Psoas muscle (tissue), 8 donors: ENCODE data around the gene KCNC3. TPM values are rescaled to one million over a fixed set of nuclear protein-coding genes. Genes with fewer than 3 reads are reported as not detected.

ENCODE experiments used
- ATAC-seq, 4 donors: fragments of 200-7000 bp; cut with Tn5 transposase; one replicate each; pipeline ENCODE4 v1.9.1; 2020; ENCODE audit warnings: moderate library complexity in 3 of 4, mild to moderate bottlenecking in 2 of 4
- DNase-seq, 2 donors: peaks; one replicate each; pipeline ENCODE4 v3.0.0-alpha.2; 2020
- H3K27ac ChIP-seq: fragments of 200-600 bp; one replicate; pipeline ENCODE4 v1.8.0; 2022
- H3K27me3 ChIP-seq, 3 donors: fragments of 200-600 bp in 1 of 3; one replicate each; pipeline versions ENCODE4 v1.6.1 to v1.8.0; 2013 to 2022; ENCODE audit warnings: low read length in 2 of 3, mild to moderate bottlenecking in 2 of 3, moderate library complexity in 1 of 3; ENCODE audit not compliant: insufficient read depth in 3 of 3
- H3K36me3 ChIP-seq, 2 donors: fragments of 200-600 bp in 1 of 2; one replicate each; pipeline versions ENCODE4 v1.6.1 to v1.8.0; 2013 to 2022; ENCODE audit warnings: low read depth in 1 of 2, mild to moderate bottlenecking in 1 of 2, moderate library complexity in 1 of 2; ENCODE audit not compliant: insufficient read depth in 1 of 2
- H3K4me1 ChIP-seq: fragments of 200-600 bp; one replicate; pipeline ENCODE4 v1.8.0; 2022
- H3K4me3 ChIP-seq: fragments of 200-600 bp; one replicate; pipeline ENCODE4 v1.8.0; 2022; ENCODE audit warnings: mild to moderate bottlenecking
- H3K9me3 ChIP-seq: fragments of 200-600 bp; one replicate; pipeline ENCODE4 v1.8.0; 2022
- CTCF ChIP-seq: fragments of 200-600 bp; IDR thresholded peaks from one replicate; pipeline ENCODE4 v1.8.0; 2022; ENCODE audit warnings: antibody characterized with exemption
- WGBS, 3 donors: extraction: QIAGEN DNeasy Blood & Tissue Kit; methylation state at CpG; one replicate each; pipeline versions ENCODE4 v1.1.6 to v1.1.7; 2013; 5-methylcytosine and 5-hydroxymethylcytosine counted together
- intact Hi-C, 2 donors: fragments of 100-400 bp; cut with DNase I; formaldehyde crosslinking; loops; one replicate each; pipeline versions ENCODE4 v1.11.0 to v1.14.2; 2022
- polyA plus RNA-seq, 3 donors: library from polyadenylated mRNA; stranded (reverse); fragments of 200-250 nt; gene quantifications; one replicate each; pipeline ENCODE4 v1.2.3, GENCODE V29; 2013
- total RNA-seq, 4 donors: library from RNA; stranded (reverse); fragmentation: NEBNext Ultra II Directional in 2 of 4; extraction: Animal tissue kit (Norgen Biotek cat#: 25700) in 2 of 4; gene quantifications; one replicate each; pipeline versions ENCODE4 v1.2.1 to v1.2.4, GENCODE V29; 2021 to 2023
- donor health status: healthy with polysubstance abuse.
- donor health status: DM: no; HTN: no; CAD: no; lungs with moderate emphysema.
- donor health status: Bipolar disorder and iron deficiency.
- donor health status: healthy.
- donor health status: DM: yes; HTN: yes; CAD: no.
- donor health status: DM: no; HTN: no; CAD: no.
- donor health status: DM: no; HTN: no; CAD: no.
- donor health status: DM: yes; HTN: yes; CAD: no.

KCNC3 gene
- total and polyA plus RNA-seq, 7 donors, result 0.10 to 2.4 (median 1.0) TPM

- H3K9me3 ChIP-seq, result no peaks in the 10 kb centered on the region
- no peak for ATAC-seq
- H3K27ac ChIP-seq, result no peak overlapping the region
- H3K36me3 ChIP-seq, result no peaks in the 10 kb centered on the region
- no peak overlapping the region for H3K4me3 ChIP-seq
- intact Hi-C loops, result no loop called here
- 66 to 73% (median 71%) methylated on average over 4 of the region's 4 CpGs for WGBS, 3 donors
- TF ChIP-seq CTCF, result no peak
- H3K4me1 ChIP-seq, result no peaks in the 10 kb centered on the region
- DNase-seq, result peak in 1 of 2 donors; percentile 13
- H3K27me3 ChIP-seq, result peaks cover 0 to 28% (median 15%) of the 10 kb centered on the region in 3 donors
Measured at GRCh38 chr19:50317115-50317514, 12.1 kb downstream of the KCNC3 start.

- WGBS, 3 donors, result 2 to 4% (median 3%) methylated on average over 18 of the region's 18 CpGs
- intact Hi-C loops, result no loop called here
- no peaks in the 10 kb centered on the region for H3K36me3 ChIP-seq
- H3K4me3 ChIP-seq, result no peak overlapping the region
- no peak overlapping the region for H3K27ac ChIP-seq
- DNase-seq (peak in 1 of 2 donors; percentile 32), ATAC-seq (no peak)
- no peaks in the 10 kb centered on the region for H3K4me1 ChIP-seq
- no peak for TF ChIP-seq CTCF
- peaks cover 0 to 39% (median 17%) of the 10 kb centered on the region in 3 donors for H3K27me3 ChIP-seq
- H3K9me3 ChIP-seq, result no peaks in the 10 kb centered on the region
Measured at GRCh38 chr19:50315773-50316448, 13.3 kb downstream of the KCNC3 start.

- no peaks in the 10 kb centered on the region for H3K9me3 ChIP-seq
- no peak overlapping the region for H3K27ac ChIP-seq
- 0 to 3% (median 2%) methylated on average over 20 to 40 of the region's 40 CpGs for WGBS, 3 donors
- no peak for TF ChIP-seq CTCF
- H3K4me1 ChIP-seq, result no peaks in the 10 kb centered on the region
- H3K4me3 ChIP-seq, result no peak overlapping the region
- intact Hi-C loops, result no loop called here
- no peak for ATAC-seq
- peaks cover 0 to 47% (median 17%) of the 10 kb centered on the region in 3 donors for H3K27me3 ChIP-seq
- no peaks in the 10 kb centered on the region for H3K36me3 ChIP-seq
- DNase-seq, result peak in 1 of 2 donors; percentile 38
Measured at GRCh38 chr19:50314724-50315708, 14.2 kb downstream of the KCNC3 start.

- Histone ChIP-seq H3K9me3 (no peaks in the 10 kb centered on the region), H3K27ac (no peak overlapping the region), H3K36me3 (peaks cover 0 to 3% of the 10 kb centered on the region in 2 donors), H3K4me3 (no peak overlapping the region), H3K4me1 (no peaks in the 10 kb centered on the region), H3K27me3 (peaks cover 0 to 47% (median 17%) of the 10 kb centered on the region in 3 donors)
- no peak for TF ChIP-seq CTCF
- 6 to 15% (median 10%) methylated on average over 17 to 20 of the region's 20 CpGs for WGBS, 3 donors
- intact Hi-C loops, result no loop called here
- DNase-seq (no peak), ATAC-seq (no peak)
Measured at GRCh38 chr19:50313812-50314536, 15.2 kb downstream of the KCNC3 start.
